SJCRH30 (cell line): ENCODE results near the gene TEC. TPM values are rescaled to one million over a fixed set of nuclear protein-coding genes. Genes with fewer than 3 reads are reported as not detected.

ENCODE experiments used
- DNase-seq, 2 experiments: peaks; one replicate each; pipeline ENCODE4 v3.0.0-alpha.2; 2015 to 2020
- H3K27ac ChIP-seq: fragments of 250-450 bp; sonication (Bioruptor Pico); 2 replicates; pipeline ENCODE4 v1.5.1; 2020; ENCODE audit warnings: mild to moderate bottlenecking, moderate library complexity
- H3K27me3 ChIP-seq: fragments of 250-450 bp; sonication (Bioruptor Pico); 2 replicates; pipeline ENCODE4 v1.5.1; 2020; ENCODE audit warnings: mild to moderate bottlenecking, moderate library complexity
- H3K36me3 ChIP-seq: fragments of 250-450 bp; sonication (Bioruptor Pico); 2 replicates; pipeline ENCODE4 v1.5.1; 2020; ENCODE audit warnings: mild to moderate bottlenecking, moderate library complexity
- H3K4me1 ChIP-seq: fragments of 250-450 bp; sonication (Bioruptor Pico); 2 replicates; pipeline ENCODE4 v1.5.1; 2020; ENCODE audit warnings: mild to moderate bottlenecking, moderate library complexity
- H3K4me3 ChIP-seq: fragments of 250-450 bp; sonication (Bioruptor Pico); 2 replicates; pipeline ENCODE4 v1.5.1; 2020; ENCODE audit warnings: mild to moderate bottlenecking, moderate library complexity
- H3K9me3 ChIP-seq: fragments of 250-450 bp; sonication (Bioruptor Pico); replicated peaks from 2 replicates; pipeline ENCODE4 v1.5.1; 2020; ENCODE audit warnings: mild to moderate bottlenecking, moderate library complexity
- total RNA-seq: library from RNA; depleted of rRNA; stranded (reverse); fragments of >200 nt; shearing (Covaris generic); gene quantifications from 2 replicates; pipeline ENCODE4 v1.2.3, GENCODE V29; 2014

TEC gene
- total RNA-seq, 1 experiment from 2014 or later = 11.0 TPM

DNA sequence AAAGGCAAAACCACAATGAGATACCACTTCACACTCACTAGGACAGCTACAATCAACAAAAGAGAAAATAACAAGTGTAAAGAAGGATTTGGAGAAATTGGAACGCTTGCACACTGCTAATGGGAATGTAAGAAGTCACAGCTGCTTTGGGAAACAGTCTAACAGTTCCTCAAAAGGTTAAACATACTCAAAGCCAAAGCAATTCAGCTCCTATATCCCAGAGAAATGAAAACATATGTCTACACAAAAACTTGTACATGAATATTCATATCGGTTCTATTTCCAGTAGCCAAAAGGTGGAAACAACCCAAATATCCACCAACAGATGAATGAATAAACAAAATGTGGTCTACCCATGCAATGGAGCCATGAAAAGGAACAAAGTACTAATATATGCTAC lies 64.0 kb downstream of the TEC start:
- H3K4me1 ChIP-seq = peaks cover 21% of the 10 kb centered on the region
- peak overlapping the region; percentile 19 for H3K27ac ChIP-seq
- H3K27me3 ChIP-seq = no peaks in the 10 kb centered on the region
- H3K4me3 ChIP-seq = no peak overlapping the region
- H3K9me3 ChIP-seq = no peaks in the 10 kb centered on the region
- DNase-seq = peak in 1 of 2 experiments; percentile 16
- H3K36me3 ChIP-seq = no peaks in the 10 kb centered on the region

DNA sequence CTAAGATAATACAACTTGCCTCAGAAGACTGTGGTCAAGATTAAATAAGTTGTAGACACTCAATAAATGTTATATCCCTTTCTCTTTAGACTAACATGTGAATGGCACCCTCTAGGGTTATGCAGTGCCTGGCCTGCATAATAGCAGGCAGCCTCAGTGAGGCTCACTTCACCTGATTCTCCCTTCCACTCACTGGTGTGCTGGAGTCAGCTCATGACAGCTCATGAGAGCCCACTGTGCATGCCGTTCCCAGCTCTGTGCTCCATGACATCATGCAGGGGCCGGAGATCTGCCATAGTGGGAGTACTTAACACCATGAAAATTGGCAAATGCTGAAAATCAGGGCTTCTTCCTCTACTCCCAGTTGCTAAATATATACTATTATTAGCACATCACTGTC lies 64.5 kb downstream of the TEC start:
- Histone ChIP-seq H3K4me3 (no peak overlapping the region), H3K27ac (peak overlapping the region; percentile 19), H3K36me3 (no peaks in the 10 kb centered on the region), H3K27me3 (no peaks in the 10 kb centered on the region), H3K4me1 (peaks cover 21% of the 10 kb centered on the region), H3K9me3 (no peaks in the 10 kb centered on the region)
- DNase-seq = peak; percentile 24 to 58

DNA sequence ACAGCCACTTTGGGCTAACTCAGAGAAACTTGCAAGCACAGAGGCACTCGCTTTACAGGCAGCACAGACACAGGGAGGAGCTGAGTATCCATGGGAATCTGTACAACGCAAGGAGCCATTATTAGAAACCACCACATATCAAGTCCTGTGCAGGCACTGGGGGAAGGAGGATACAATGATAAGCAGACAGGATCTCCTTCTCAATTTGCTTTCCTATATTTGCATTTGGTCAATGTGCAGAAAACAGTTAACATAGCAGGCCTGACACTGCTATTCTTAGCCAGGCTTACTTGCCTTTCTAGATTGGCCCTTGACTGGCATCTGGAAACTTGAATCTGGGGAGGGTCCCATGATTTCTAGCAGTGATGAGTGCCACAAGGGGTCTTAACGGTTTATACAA lies 65.8 kb downstream of the TEC start:
- Histone ChIP-seq H3K4me3 (no peak overlapping the region), H3K36me3 (no peaks in the 10 kb centered on the region), H3K27ac (no peak overlapping the region; the same call in 1 of the 2 replicates), H3K27me3 (no peaks in the 10 kb centered on the region), H3K4me1 (peaks cover 21% of the 10 kb centered on the region), H3K9me3 (no peaks in the 10 kb centered on the region)
- no peak for DNase-seq

DNA sequence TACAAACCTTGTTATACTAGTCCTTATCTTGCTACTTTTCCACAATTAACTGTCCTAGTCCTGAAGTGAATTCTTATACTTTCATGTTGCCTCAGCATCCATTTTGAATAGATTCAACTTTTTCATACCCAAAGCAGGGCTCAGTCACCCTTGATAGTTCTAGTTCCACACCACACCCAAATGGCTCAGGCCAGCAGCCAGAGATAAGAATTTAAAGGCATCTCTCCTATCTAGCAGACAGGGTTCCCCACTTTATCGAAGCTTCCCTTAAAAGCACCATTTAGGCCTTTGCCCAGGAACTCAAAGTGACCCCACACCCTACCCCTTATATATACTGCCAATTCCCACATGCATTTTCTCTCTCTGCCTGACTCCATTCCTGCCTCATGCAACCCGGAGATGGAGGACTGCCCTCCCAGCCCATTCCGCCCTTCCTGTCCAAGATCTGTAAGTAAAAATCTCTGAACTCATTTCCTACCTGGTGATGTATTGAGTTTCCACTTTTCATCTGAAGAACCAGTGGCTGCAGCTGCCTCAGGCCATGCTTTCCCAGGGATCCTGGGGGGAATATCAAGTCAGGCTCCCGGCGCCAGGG lies 71.9 kb downstream of the TEC start:
- H3K4me1 ChIP-seq = peaks cover 33% of the 10 kb centered on the region
- no peak overlapping the region for H3K4me3 ChIP-seq
- H3K27ac ChIP-seq = no peak overlapping the region
- H3K27me3 ChIP-seq = no peaks in the 10 kb centered on the region
- no peaks in the 10 kb centered on the region for H3K36me3 ChIP-seq
- no peaks in the 10 kb centered on the region for H3K9me3 ChIP-seq
- DNase-seq = no peak

DNA sequence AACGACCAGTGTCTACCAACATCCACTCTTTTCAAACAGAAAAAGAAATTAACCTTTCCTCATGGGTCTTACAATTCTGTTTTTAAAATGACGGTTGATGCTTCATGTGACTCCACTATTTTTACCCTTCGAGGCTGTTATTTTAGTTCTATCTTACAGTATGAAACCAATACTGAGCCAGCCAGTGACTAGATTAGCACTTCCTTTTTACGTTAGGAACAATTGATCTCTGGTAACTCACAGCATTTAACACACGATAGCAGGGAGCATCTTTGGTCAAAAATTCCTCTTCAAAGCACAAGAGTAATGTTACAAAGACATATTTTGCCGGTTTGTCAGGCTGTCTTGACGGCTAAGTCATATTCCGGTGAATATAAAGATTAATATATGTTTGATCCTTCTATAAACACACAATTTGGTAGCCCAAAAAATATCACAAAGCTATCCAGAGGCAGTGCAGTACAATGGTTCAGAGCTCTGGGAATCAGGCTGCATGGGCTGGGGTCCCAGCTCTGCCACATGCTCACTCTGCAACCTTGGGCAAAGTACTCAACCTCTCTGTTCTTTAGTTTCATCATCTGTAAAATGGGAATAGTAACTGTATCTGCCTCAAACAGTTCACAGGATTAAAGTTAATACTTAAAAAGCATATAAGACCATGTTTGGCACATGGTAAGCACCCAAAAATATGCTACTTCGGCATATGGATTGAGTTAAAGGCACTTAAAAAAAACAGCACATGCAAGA lies 72.7 kb downstream of the TEC start:
- no peak overlapping the region for H3K4me3 ChIP-seq
- no peaks in the 10 kb centered on the region for H3K27me3 ChIP-seq
- H3K9me3 ChIP-seq = no peaks in the 10 kb centered on the region
- H3K27ac ChIP-seq = no peak overlapping the region
- H3K36me3 ChIP-seq = no peaks in the 10 kb centered on the region
- no peak for DNase-seq
- H3K4me1 ChIP-seq = peaks cover 33% of the 10 kb centered on the region

DNA sequence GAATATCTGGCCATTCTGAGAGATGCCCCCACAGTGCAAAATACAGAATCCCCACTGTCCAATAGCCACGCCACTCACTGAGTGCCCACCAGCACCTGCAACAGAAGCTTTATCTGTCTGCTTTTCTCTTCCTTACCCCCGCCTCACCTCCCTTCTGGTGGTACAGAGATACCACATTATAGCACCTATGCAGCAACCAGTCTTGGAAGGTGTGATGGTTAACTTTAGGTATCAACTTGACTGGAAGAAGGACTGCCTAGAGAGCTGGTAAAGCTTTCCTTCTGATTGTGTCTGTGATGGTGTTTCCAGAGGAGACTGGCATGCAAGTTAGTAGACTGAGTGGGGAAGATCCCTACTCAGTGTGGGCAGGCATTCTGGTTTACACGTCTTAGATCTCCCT lies 73.8 kb downstream of the TEC start:
- Histone ChIP-seq H3K36me3 (no peaks in the 10 kb centered on the region), H3K27ac (peak overlapping the region; percentile 88), H3K4me1 (peaks cover 33% of the 10 kb centered on the region), H3K9me3 (no peaks in the 10 kb centered on the region), H3K27me3 (no peaks in the 10 kb centered on the region), H3K4me3 (no peak overlapping the region)
- DNase-seq = no peak

DNA sequence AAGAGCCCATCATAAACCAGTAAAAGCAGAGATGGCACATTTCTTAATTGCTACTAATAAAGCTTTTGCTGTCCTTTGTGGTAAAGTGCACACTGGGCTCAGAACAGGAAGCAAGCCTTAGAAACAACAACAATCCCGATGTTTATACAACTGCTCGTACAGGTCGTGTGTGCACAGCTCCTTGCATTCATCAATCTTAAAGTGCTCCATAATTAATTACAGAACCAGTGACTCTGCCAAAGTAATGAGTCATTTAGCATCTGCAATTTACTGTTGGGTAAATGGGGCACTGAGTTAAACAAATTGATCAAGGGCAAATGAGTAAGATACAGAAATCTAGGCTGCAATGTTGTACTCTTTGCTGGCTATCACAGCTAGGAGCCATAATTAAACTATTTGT lies 74.3 kb downstream of the TEC start:
- peak; percentile 26 to 70 for DNase-seq
- Histone ChIP-seq H3K4me3 (no peak overlapping the region), H3K9me3 (no peaks in the 10 kb centered on the region), H3K4me1 (peaks cover 33% of the 10 kb centered on the region), H3K36me3 (no peaks in the 10 kb centered on the region), H3K27me3 (no peaks in the 10 kb centered on the region), H3K27ac (peak overlapping the region; percentile 88)

DNA sequence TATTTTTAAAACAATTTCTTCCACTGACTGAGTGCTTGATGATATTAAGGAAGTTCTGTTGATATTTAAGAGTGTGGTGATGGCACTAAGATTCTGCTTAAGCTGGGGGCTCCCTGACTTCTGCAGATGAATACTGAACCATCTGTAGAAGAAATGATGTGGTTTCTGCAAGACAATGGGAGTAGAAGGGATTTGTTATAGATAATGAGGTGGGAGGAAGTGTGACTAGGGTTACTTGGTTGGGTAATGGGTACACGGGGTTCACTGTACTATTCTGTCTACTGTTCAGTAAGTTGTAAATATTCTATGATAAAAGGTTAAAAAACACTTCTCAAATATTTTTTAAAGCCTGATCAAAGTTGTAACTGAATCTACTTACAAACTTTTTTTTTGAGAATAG lies 74.7 kb downstream of the TEC start:
- peaks cover 33% of the 10 kb centered on the region for H3K4me1 ChIP-seq
- peak overlapping the region; percentile 88 for H3K27ac ChIP-seq
- peak in 1 of 2 experiments; percentile 36 for DNase-seq
- H3K9me3 ChIP-seq = no peaks in the 10 kb centered on the region
- H3K4me3 ChIP-seq = no peak overlapping the region
- no peaks in the 10 kb centered on the region for H3K36me3 ChIP-seq
- no peaks in the 10 kb centered on the region for H3K27me3 ChIP-seq

DNA sequence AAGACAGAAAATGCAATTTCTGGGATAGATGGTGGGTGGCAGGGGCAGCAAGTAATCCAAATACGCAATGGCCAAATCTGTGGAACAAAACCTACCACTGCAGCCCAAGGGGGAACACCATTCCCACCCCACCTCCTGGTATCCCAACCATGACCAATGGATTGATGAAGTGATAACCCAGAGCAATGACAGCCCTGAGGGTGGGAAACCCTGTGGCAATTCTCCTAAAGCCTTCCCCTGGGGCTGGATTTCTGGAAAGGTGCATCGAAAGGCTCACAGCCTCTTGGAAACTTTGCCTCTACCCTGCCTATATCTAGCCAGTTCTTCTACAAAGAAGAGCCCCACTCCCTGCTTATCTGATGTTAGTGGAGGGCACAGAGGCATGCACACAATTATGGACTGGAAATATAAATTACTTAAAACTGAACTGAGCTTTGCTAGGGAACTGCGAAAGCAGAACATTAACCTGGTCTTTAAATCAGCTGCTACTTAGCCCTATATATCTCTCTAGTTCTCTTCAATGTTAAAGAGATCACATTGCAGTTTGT lies 75.6 kb downstream of the TEC start:
- H3K36me3 ChIP-seq = no peaks in the 10 kb centered on the region
- peak; percentile 80 to 93 for DNase-seq
- peaks cover 33% of the 10 kb centered on the region for H3K4me1 ChIP-seq
- no peaks in the 10 kb centered on the region for H3K9me3 ChIP-seq
- peak overlapping the region; percentile 88 for H3K27ac ChIP-seq
- H3K27me3 ChIP-seq = no peaks in the 10 kb centered on the region
- no peak overlapping the region for H3K4me3 ChIP-seq

DNA sequence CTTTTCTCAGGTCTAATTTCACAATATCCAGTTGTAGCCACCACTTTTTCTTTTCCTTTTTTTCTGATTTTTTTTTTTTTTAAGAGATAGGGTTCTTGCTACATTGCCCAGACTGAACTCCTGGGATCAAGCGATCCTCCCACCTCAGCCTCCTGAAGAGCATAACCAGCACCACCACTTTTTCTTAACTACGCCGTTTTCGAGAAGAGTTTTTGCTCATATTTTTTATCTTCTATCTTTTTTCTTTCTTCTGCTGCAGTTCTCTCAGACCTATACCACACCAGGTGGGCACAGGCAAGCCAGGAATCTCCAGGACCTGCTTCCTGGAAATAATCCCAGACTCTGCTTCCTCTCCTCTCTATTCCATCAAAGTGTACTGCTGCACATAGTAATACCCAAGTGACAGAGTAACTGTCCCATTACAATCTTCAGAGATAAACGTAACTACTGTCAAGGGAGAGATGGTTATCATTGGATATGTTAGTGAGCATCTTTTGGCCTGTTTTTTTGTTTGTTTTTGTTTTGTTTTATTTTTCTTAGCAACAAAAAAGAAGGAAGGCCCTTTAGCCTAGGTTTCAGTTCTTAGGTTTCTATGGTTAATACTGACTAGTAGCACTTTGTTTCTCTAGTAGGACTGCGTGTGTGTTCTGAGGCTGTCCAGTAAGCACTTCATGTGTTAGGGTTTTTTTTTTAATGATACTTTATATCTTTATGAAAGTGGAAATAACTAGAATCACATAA lies 76.4 kb downstream of the TEC start:
- Histone ChIP-seq H3K36me3 (no peaks in the 10 kb centered on the region), H3K9me3 (no peaks in the 10 kb centered on the region), H3K27me3 (no peaks in the 10 kb centered on the region), H3K4me1 (peaks cover 33% of the 10 kb centered on the region), H3K4me3 (no peak overlapping the region), H3K27ac (peak overlapping the region; percentile 88)
- DNase-seq = no peak

DNA sequence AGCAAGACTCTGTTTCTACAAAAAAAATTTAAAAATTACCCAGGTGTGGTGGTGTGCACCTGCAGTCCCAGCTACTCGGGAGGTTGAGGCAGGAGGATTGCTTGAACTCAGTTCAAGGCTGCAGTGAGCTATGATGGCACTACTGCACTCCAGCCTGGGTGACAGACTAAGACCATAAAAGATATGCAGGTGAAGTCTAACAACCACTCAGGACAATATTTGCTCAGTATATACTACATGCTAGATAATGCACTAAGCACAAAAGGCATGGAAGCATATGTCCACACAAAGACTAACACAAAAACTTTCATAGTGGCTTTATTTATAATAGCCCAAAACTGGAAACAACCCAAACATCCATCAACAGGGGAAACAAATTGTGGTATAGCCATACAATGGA lies 77.9 kb downstream of the TEC start:
- peaks cover 33% of the 10 kb centered on the region for H3K4me1 ChIP-seq
- H3K4me3 ChIP-seq = no peak overlapping the region
- no peaks in the 10 kb centered on the region for H3K27me3 ChIP-seq
- DNase-seq = no peak
- no peaks in the 10 kb centered on the region for H3K36me3 ChIP-seq
- H3K9me3 ChIP-seq = no peaks in the 10 kb centered on the region; the same call in 1 of the 2 replicates
- H3K27ac ChIP-seq = no peak overlapping the region

DNA sequence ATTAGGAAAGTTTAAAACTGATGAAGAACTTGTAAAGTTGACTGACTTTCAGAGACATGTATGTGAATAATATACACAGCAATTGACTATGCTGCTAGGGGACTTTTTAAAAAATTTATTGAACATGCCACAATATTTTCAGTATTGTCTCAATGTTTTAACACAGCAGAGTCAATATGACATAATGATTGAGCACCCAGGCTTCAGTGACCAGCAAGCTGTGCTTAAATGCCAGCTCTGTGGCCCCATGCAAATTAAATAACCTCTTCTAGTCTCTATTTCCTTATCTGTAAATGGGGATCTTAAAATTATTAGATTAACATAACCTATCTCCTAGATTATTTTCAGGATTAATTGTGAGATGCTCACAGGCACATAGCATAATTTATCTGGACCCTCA lies 78.8 kb downstream of the TEC start:
- Histone ChIP-seq H3K36me3 (no peaks in the 10 kb centered on the region), H3K27me3 (no peaks in the 10 kb centered on the region), H3K27ac (no peak overlapping the region), H3K4me1 (peaks cover 29% of the 10 kb centered on the region), H3K9me3 (no peaks in the 10 kb centered on the region; the same call in 1 of the 2 replicates), H3K4me3 (no peak overlapping the region)
- DNase-seq = no peak

DNA sequence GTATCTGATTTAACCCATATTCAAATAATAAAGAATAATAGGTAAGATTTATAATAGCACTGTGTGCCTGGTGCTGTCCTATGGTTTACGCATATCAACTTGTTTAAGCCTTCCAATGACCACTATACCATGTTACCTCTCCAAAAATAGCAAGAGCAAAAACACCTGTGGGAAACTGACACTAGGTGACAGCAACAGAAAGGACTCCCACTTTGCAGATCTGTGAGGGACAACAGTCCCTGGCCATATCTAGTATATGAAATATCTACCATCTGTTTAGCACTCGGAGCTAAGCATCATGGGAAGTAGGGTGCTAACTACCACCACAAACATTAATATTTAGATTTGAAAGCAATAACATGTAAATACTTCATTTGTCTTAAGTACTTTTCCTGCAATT lies 79.9 kb downstream of the TEC start:
- H3K4me1 ChIP-seq = peaks cover 21% of the 10 kb centered on the region
- no peak overlapping the region for H3K27ac ChIP-seq
- no peaks in the 10 kb centered on the region for H3K27me3 ChIP-seq
- no peak for DNase-seq
- H3K4me3 ChIP-seq = no peak overlapping the region
- no peaks in the 10 kb centered on the region for H3K36me3 ChIP-seq
- no peaks in the 10 kb centered on the region; the same call in 1 of the 2 replicates for H3K9me3 ChIP-seq

DNA sequence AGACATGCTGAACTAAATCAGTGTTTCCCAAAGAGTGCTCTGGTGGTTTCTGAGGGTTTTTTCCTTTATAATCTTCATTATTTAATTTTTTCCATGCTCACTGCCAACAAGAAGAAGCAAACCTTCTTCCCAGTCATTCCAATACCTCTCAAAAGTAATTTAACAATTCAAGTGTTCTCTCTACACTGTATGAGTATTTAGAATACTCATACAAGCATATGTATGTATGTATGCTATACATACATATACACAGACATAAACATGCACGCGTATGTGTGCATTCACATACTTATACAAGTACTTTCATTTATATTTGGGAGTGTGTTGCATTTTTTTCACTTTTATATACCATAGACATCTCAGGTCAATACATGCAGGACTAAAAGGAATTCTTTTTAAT lies 81.2 kb downstream of the TEC start:
- Histone ChIP-seq H3K27ac (no peak overlapping the region), H3K4me3 (no peak overlapping the region), H3K9me3 (no peaks in the 10 kb centered on the region; the same call in 1 of the 2 replicates)

DNA sequence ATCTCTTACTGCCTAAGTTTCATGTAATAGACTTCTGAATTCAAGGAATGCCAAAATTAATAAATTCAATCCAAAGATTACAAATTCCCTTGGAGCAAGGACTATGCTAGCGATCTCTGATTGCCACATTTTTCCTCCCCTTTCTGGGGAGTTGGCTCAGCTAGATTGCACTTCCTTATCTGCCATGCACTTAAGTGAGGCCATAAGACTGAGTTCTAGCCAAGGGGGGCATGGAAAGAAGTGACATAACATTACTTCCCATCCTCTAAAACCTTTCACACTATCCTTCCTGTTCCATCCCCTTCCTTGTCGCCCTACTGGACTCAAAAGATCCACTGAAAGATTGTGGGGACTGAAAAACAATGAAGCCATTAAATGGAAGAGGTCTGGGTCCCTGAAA lies 81.8 kb downstream of the TEC start:
- Histone ChIP-seq H3K27ac (no peak overlapping the region), H3K9me3 (no peaks in the 10 kb centered on the region; the same call in 1 of the 2 replicates), H3K4me3 (no peak overlapping the region), H3K27me3 (no peaks in the 10 kb centered on the region), H3K4me1 (peaks cover 6% of the 10 kb centered on the region; the same call in 1 of the 2 replicates), H3K36me3 (no peaks in the 10 kb centered on the region)
- DNase-seq = no peak

More for the DNA sequence above, 81.2 kb downstream of the TEC start:
- Histone ChIP-seq H3K4me1 (peaks cover 10% of the 10 kb centered on the region), H3K27me3 (no peaks in the 10 kb centered on the region), H3K36me3 (no peaks in the 10 kb centered on the region)
- no peak for DNase-seq
